ENCODE data around the gene KRT75. TPM values are rescaled to one million over a fixed set of nuclear protein-coding genes. Genes with fewer than 3 reads are reported as not detected.

The KRT75 gene
- polyA plus RNA-seq, 2 of the 4 experiments (the other 2 are of a cell fraction) = not detected

- H3K9me3 ChIP-seq = no peaks in the 10 kb centered on the region
- no peak for FAIRE-seq
- 79% methylated on average over 2 of the region's 2 CpGs for WGBS (ENCODE audit: missing lambda C conversion rate)
- ChIA-PET POLR2A (no interaction called here), CTCF (no interaction called here)
- H3K4me2 ChIP-seq = no peak overlapping the region
- TF ChIP-seq KDM1A (IDR thresholded peaks at IDR 0.05; ENCODE audit: low read depth) = no peak
- no peak for TF ChIP-seq ZSCAN20 (CRISPR knock-in tag; IDR thresholded peaks at IDR 0.05)
- no peak for TF ChIP-seq EHF (CRISPR knock-in tag; IDR thresholded peaks at IDR 0.05)
- no peak for TF ChIP-seq SMC3 (IDR thresholded peaks at IDR 0.05)
- no peak for TF ChIP-seq HOXB13 (CRISPR knock-in tag; IDR thresholded peaks at IDR 0.05; ENCODE audit: low read depth)
- TF ChIP-seq MAFK (IDR thresholded peaks at IDR 0.05; ENCODE audit: partially characterized antibody) = no peak
- no peak for TF ChIP-seq HOXA7 (CRISPR knock-in tag; IDR thresholded peaks at IDR 0.05)
- no peak for TF ChIP-seq CBX8 (IDR thresholded peaks at IDR 0.05)
- no peak for TF ChIP-seq TFCP2L1 (CRISPR knock-in tag; IDR thresholded peaks at IDR 0.05)
- TF ChIP-seq SREBF2 (IDR thresholded peaks at IDR 0.05) = no peak
- no peak for TF ChIP-seq PBX3 (IDR thresholded peaks at IDR 0.05)
- TF ChIP-seq BCL3 (IDR thresholded peaks at IDR 0.05) = no peak
- TF ChIP-seq GATA3 (IDR thresholded peaks at IDR 0.05; ENCODE audit: borderline replicate concordance) = no peak
- TF ChIP-seq FOXS1 (CRISPR knock-in tag; IDR thresholded peaks at IDR 0.05) = no peak
- TF ChIP-seq EP300 (IDR thresholded peaks at IDR 0.05) = no peak
- TF ChIP-seq CHD2 (IDR thresholded peaks at IDR 0.05; ENCODE audit: low read length, partially characterized antibody) = no peak
- TF ChIP-seq MYC (IDR thresholded peaks at IDR 0.05; ENCODE audit: borderline replicate concordance, low read length) = no peak
- TF ChIP-seq HMGXB4 (CRISPR knock-in tag; IDR thresholded peaks at IDR 0.05; ENCODE audit: borderline replicate concordance) = no peak
- no peak for TF ChIP-seq HES2 (IDR thresholded peaks at IDR 0.05)
- H3K4me1 ChIP-seq = no peaks in the 10 kb centered on the region
- no peak for ATAC-seq
- no peak for DNase-seq (ENCODE audit: low read depth in 1 of 2, low spot score in 1 of 2)
- no peak overlapping the region for H3K4me3 ChIP-seq
- no peak overlapping the region for H3K27ac ChIP-seq
Measured at GRCh38 chr12:52474212-52474611, 40.0 kb upstream of the KRT75 start.

GRCh38 chr12:52473768-52474167, 39.6 kb upstream of the KRT75 start, which contains the start of gene KRT6C:
TSS of gene KRT6C (minus strand) at chr12:52473805. CDS start at chr12:52473737, 68 bp downstream.
- ChIA-PET CTCF (no interaction called here), POLR2A (no interaction called here)
- TF ChIP-seq PHF8 (IDR thresholded peaks at IDR 0.05; ENCODE audit: borderline replicate concordance, low read depth) (no peak), MAFK (IDR thresholded peaks at IDR 0.05; ENCODE audit: partially characterized antibody) (peak; percentile 97)
- 67% methylated on average over 4 of the region's 4 CpGs for WGBS (ENCODE audit: missing lambda C conversion rate)
- ATAC-seq (no peak), DNase-seq (ENCODE audit: low read depth in 1 of 2, low spot score in 1 of 2) (no peak), FAIRE-seq (no peak)
- Histone ChIP-seq H3K4me3 (no peak within 1 kb of the TSS), H3K4me1 (no peaks in the 10 kb centered on the region), H3K9me3 (no peaks in the 10 kb centered on the region), H3K27ac (no peak within 1 kb of the TSS), H3K4me2 (no peak within 1 kb of the TSS)

- ChIA-PET CTCF (interaction anchor here (2.2 kb wide), 1 partner anchor 37 kb away, joined by 6 read pairs; no protein-coding TSS in a partner anchor), POLR2A (no interaction called here)
- H3K4me2 ChIP-seq = no peak overlapping the region
- no peak overlapping the region for H3K27ac ChIP-seq
- DNase-seq (ENCODE audit: low read depth in 1 of 2, low spot score in 1 of 2) (no peak), FAIRE-seq (no peak), ATAC-seq (no peak)
- no peaks in the 10 kb centered on the region for H3K9me3 ChIP-seq
- WGBS (ENCODE audit: missing lambda C conversion rate) = 51% methylated on average over 4 of the region's 4 CpGs
- no peak overlapping the region for H3K4me3 ChIP-seq
- no peaks in the 10 kb centered on the region for H3K4me1 ChIP-seq
- TF ChIP-seq CTCF (IDR thresholded peaks at IDR 0.05) (no peak), ESRRA (IDR thresholded peaks at IDR 0.05; ENCODE audit: borderline replicate concordance, low read length) (no peak), HOXA7 (CRISPR knock-in tag; IDR thresholded peaks at IDR 0.05) (no peak), CBX2 (IDR thresholded peaks at IDR 0.05; ENCODE audit: borderline replicate concordance, low read depth) (no peak), SMC3 (IDR thresholded peaks at IDR 0.05) (no peak), REST (IDR thresholded peaks at IDR 0.05) (no peak), RARB (CRISPR knock-in tag; IDR thresholded peaks at IDR 0.05) (no peak), HEYL (CRISPR knock-in tag; IDR thresholded peaks at IDR 0.05) (no peak)
Measured at GRCh38 chr12:52469853-52470252, 35.7 kb upstream of the KRT75 start.
